Stomach (tissue), 4 donors: ENCODE data around the gene AQP10.
"Not testable (repeated sequence)": the region's sequence is repeated elsewhere in the genome, so short reads cannot be mapped to it uniquely, and the experiment has no call there.

ENCODE experiments used
- CTCF ChIP-seq, 7 experiments: fragments of 450-650 bp in 4 of 7; fragments of 200-600 bp in 3 of 7; sonication (generic) in 3 of 7; IDR thresholded peaks; one replicate each; pipeline ENCODE4 v1.5.1; 2016 to 2019; ENCODE audit warnings: antibody characterized with exemption in 7 of 7, control low read depth in 2 of 7, mild to moderate bottlenecking in 1 of 7
- EP300 ChIP-seq: sonication (generic); formaldehyde crosslinking; IDR thresholded peaks from one replicate; pipeline ENCODE4 v1.6.1; 2017; ENCODE audit warnings: antibody characterized with exemption
- POLR2AphosphoS5 ChIP-seq, 3 donors: sonication (generic); formaldehyde crosslinking; IDR thresholded peaks; one replicate each; pipeline ENCODE4 v1.6.1; 2016; ENCODE audit warnings: antibody characterized with exemption in 3 of 3

GRCh38 chr1:154309136-154309535 is 11.8 kb upstream of the AQP10 start:
- TF ChIP-seq CTCF (IDR thresholded peaks at IDR 0.05); POLR2AphosphoS5 (IDR thresholded peaks at IDR 0.05); EP300: not testable (repeated sequence)
